Progenitor cell of endocrine pancreas (in vitro differentiated cells): ENCODE measurements around the gene SP3. TPM values are rescaled to one million over a fixed set of nuclear protein-coding genes. Genes with fewer than 3 reads are reported as not detected.

Experiments
- DNase-seq: peaks from one replicate; pipeline ENCODE4 v3.0.0; 2021; ENCODE audit warnings: low spot score; ENCODE audit not compliant: unreplicated experiment
- H3K27ac Mint-ChIP-seq: 2 replicates; pipeline ENCODE4 v1.8.0; 2021; ENCODE audit warnings: mild to moderate bottlenecking, moderate library complexity, mixed read lengths
- H3K27me3 Mint-ChIP-seq: 2 replicates; pipeline ENCODE4 v1.8.0; 2021; ENCODE audit warnings: mixed read lengths
- H3K36me3 Mint-ChIP-seq: 2 replicates; pipeline ENCODE4 v1.8.0; 2022; ENCODE audit warnings: mixed read lengths; ENCODE audit not compliant: insufficient read depth
- H3K4me1 Mint-ChIP-seq: 2 replicates; pipeline ENCODE4 v1.8.0; 2021; ENCODE audit warnings: low read depth, mixed read lengths
- H3K4me3 Mint-ChIP-seq: 2 replicates; pipeline ENCODE4 v1.8.0; 2021; ENCODE audit warnings: low read depth, mild to moderate bottlenecking, moderate library complexity, mixed read lengths
- H3K9me3 Mint-ChIP-seq: 2 replicates; pipeline ENCODE4 v1.8.0; 2021; ENCODE audit warnings: low read depth, mixed read lengths
- CTCF ChIP-seq: fragments of 200-600 bp; sonication (generic); IDR thresholded peaks from one replicate; pipeline ENCODE4 v1.5.0; 2021; ENCODE audit warnings: antibody characterized with exemption, mild to moderate bottlenecking; ENCODE audit not compliant: unreplicated experiment
- total RNA-seq: library from RNA; stranded (reverse); gene quantifications from 2 replicates; pipeline ENCODE4 v1.2.1, GENCODE V29; 2021

SP3 gene
- total RNA-seq, 1 donor from 2014 or later: 96.9 TPM

DNA sequence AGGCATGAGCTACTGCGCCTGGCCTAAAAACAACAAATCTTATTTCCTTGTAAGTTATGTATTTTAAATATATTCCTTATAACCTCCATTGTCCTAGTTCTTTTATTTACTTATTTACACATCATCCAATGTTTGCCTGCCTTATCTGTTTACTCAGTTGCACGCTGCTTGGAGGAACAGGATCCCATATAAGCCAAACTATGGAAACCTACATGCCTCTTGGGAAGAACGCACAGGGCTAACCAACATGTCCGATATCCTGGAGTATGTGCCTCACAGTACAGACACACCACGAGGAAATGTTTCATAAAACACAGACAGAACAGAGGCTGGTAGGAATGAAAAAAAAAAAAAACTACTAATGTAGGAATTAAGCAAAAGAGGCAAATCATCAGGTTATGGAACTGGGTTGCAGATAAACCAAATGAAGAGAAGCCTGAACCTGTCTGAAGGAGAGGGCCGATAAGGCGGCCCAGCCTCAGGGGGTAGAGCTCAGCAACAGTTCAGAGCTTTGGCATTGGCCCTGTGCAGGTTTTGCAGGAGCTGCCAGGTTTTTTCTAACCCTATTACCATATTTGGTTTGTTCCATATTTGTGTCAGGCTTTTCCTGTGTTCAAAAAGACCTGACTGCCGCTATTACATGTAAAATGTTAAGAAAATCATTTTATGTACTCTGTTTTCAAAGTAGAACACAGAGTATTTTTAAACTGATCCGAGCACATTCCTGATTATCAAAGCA is 19.9 kb upstream of the SP3 start:
- peak overlapping the region; percentile 50 for H3K27ac Mint-ChIP-seq

GRCh38 chr2:173983391-173983871 is 18.3 kb upstream of the SP3 start:
- no peaks in the 10 kb centered on the region for H3K9me3 Mint-ChIP-seq
- no peak for TF ChIP-seq CTCF
- DNase-seq: no peak

More for the DNA sequence above, 19.9 kb upstream of the SP3 start:
- peaks cover 14% of the 10 kb centered on the region for H3K4me1 Mint-ChIP-seq
- no peaks in the 10 kb centered on the region for H3K36me3 Mint-ChIP-seq
- peaks cover 13% of the 10 kb centered on the region for H3K27me3 Mint-ChIP-seq
- TF ChIP-seq CTCF: no peak
- H3K4me3 Mint-ChIP-seq: no peak overlapping the region
- no peak for DNase-seq
- H3K9me3 Mint-ChIP-seq: no peaks in the 10 kb centered on the region

GRCh38 chr2:173982918-173983317 is 17.7 kb upstream of the SP3 start:
- Mint-ChIP-seq H3K9me3 (no peaks in the 10 kb centered on the region), H3K4me3 (no peak overlapping the region), H3K36me3 (no peaks in the 10 kb centered on the region), H3K4me1 (peaks cover 12% of the 10 kb centered on the region), H3K27ac (no peak overlapping the region), H3K27me3 (peaks cover 5% of the 10 kb centered on the region)
- no peak for TF ChIP-seq CTCF
- no peak for DNase-seq

More at GRCh38 chr2:173983391-173983871, 18.3 kb upstream of the SP3 start:
- H3K36me3 Mint-ChIP-seq: no peaks in the 10 kb centered on the region
- H3K27me3 Mint-ChIP-seq: peaks cover 5% of the 10 kb centered on the region
- no peak overlapping the region for H3K27ac Mint-ChIP-seq
- H3K4me3 Mint-ChIP-seq: no peak overlapping the region
- H3K4me1 Mint-ChIP-seq: peaks cover 14% of the 10 kb centered on the region

DNA sequence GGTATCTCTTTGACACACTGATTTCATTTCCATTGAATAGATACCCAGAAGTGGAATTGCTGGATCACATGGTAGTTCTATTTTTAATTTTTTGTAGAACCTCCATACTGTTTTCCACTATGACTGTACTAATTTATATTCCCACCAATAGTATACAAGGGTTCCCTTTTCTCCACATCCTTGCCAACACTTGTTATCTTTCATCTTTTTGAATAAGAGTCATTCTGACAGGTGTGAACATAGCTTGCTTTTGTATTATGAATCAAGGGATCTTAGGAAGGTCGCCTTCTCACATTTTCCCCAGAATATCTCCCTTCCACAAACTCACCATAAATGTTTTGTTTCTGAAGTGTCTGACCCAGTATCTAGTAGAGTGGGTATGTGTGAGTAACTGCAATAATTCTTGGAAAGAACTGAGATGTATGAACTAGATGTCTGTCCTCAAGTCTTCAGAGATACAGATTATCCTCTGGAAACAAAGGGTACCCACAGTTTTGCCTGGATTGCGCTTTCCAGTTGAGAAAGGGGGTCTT is 17.1 kb upstream of the SP3 start:
- H3K4me3 Mint-ChIP-seq: no peak overlapping the region
- no peak for DNase-seq
- no peak for TF ChIP-seq CTCF
- H3K36me3 Mint-ChIP-seq: no peaks in the 10 kb centered on the region
- H3K27me3 Mint-ChIP-seq: peaks cover 5% of the 10 kb centered on the region
- H3K27ac Mint-ChIP-seq: no peak overlapping the region
- no peaks in the 10 kb centered on the region for H3K9me3 Mint-ChIP-seq
- peaks cover 12% of the 10 kb centered on the region for H3K4me1 Mint-ChIP-seq

DNA sequence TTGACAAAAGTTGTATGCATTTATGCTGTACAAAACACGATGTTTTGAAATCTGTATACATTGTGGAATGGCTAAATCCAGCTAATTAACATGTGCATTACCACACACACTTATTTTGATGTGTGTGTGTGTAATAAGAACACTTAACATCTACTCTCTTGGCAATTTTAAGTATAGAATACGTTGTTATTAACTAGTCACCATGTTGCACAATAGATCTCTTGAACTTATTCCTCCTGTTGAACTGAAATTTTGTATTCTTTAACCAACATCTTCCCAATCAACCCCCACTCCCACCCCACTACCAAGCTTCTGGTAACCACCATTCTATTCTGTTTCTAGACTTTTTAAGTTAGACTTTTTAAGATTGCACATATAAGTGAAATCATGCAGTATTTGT is 16.3 kb upstream of the SP3 start:
- TF ChIP-seq CTCF: no peak
- Mint-ChIP-seq H3K27ac (no peak overlapping the region), H3K9me3 (no peaks in the 10 kb centered on the region), H3K36me3 (no peaks in the 10 kb centered on the region), H3K4me1 (peaks cover 12% of the 10 kb centered on the region), H3K4me3 (no peak overlapping the region), H3K27me3 (peaks cover 5% of the 10 kb centered on the region)
- no peak for DNase-seq
